Epidermal melanocyte (primary cell): ENCODE data around the gene PPP1R8.

ENCODE experiments used
- DNase-seq: peaks from one replicate; pipeline ENCODE4 v3.0.0; 2011; ENCODE audit warnings: low spot score; ENCODE audit not compliant: insufficient read length

Gene PPP1R8

DNA sequence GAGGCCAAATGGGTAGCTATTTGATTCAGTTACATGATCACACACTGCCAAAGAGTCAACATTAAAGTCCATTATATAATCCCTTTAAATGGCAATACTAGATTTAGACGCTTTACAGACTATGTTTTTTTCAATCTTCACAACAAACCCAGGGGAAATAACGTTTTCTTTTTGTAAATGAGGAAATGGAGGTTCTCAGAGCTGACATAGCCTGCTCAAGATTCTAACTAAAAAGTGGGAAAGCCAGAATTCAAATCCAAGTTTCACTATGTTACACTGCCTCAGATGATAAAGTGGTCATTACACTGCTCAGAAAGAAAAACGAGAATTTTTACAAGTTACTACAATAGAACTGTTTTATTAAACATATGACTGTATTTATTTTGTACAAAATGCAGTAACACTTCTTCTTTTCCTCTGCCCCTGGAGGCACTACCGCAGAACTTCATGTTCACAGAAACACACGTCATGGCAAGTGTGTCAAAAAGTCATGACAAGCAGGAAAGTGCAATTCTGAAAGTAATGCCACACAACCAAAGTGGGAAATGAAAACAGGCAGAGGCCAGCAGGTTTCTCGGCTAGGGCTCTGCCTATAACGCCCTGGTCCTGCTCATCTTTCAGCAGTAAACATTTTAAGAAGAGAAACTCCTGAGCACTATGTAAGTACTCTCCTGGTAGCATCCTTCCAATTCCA is 60.8 kb downstream of the PPP1R8 start:
- DNase-seq, result no peak

DNA sequence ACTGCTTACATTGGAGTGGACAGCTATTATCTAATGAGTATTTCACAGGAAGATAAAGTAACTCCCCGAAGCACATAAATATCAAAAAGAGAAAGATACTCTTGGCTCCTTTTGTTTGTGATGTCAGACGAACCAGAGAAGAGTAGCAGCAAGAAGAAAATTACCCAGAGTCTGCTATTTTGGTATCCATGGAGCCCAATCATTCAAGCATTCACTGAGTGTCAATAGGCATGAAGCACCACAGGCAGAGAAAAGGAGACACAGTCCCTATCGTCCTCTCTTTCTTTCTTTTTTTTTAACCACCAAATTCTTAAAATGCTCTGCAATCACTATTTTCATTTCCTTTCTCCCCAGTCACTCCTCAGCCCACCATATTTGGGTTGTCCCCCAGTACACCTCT is 63.9 kb downstream of the PPP1R8 start:
- no peak for DNase-seq
